IPS-NIHi11 (cell line): ENCODE data around the gene LRP1B.
A peak's percentile ranks its signal among the peaks of the same experiment; 100 is the strongest.
"Not testable (repeated sequence)": the region's sequence is repeated elsewhere in the genome, so short reads cannot be mapped to it uniquely, and the experiment has no call there.

Experiments
- DNase-seq: peaks from one replicate; pipeline ENCODE4 v3.0.0; 2012; ENCODE audit warnings: mixed read lengths, low spot score

Gene LRP1B

GRCh38 chr2:142100970-142101369 lies 29.8 kb downstream of the LRP1B start:
- no peak for DNase-seq

GRCh38 chr2:142100139-142100873 lies 30.5 kb downstream of the LRP1B start:
- no peak for DNase-seq

GRCh38 chr2:142097711-142098110 lies 33.1 kb downstream of the LRP1B start:
- no peak for DNase-seq

GRCh38 chr2:142095647-142096046 lies 35.2 kb downstream of the LRP1B start:
- no peak for DNase-seq

- DNase-seq, result no peak
Observed at GRCh38 chr2:142094233-142094632, 36.6 kb downstream of the LRP1B start.

- DNase-seq, result no peak
Observed at GRCh38 chr2:142088058-142088568, 42.7 kb downstream of the LRP1B start.

GRCh38 chr2:142087585-142087984 lies 43.2 kb downstream of the LRP1B start:
- not testable (repeated sequence) for DNase-seq

- DNase-seq, result no peak
Observed at GRCh38 chr2:142082368-142082767, 48.4 kb downstream of the LRP1B start.

GRCh38 chr2:142076317-142076716 lies 54.5 kb downstream of the LRP1B start:
- DNase-seq, result no peak

GRCh38 chr2:142075826-142076225 lies 55.0 kb downstream of the LRP1B start:
- no peak for DNase-seq

GRCh38 chr2:142069251-142069888 lies 61.4 kb downstream of the LRP1B start:
- DNase-seq, result no peak

GRCh38 chr2:142065700-142066099 lies 65.1 kb downstream of the LRP1B start:
- no peak for DNase-seq

GRCh38 chr2:142065156-142065555 lies 65.7 kb downstream of the LRP1B start:
- DNase-seq, result no peak

- no peak for DNase-seq
Observed at GRCh38 chr2:142061733-142062132, 69.1 kb downstream of the LRP1B start.

GRCh38 chr2:142058149-142058548 lies 72.7 kb downstream of the LRP1B start:
- no peak for DNase-seq

GRCh38 chr2:142056784-142057183 lies 74.0 kb downstream of the LRP1B start:
- DNase-seq, result no peak

- peak; percentile 15 for DNase-seq
Observed at GRCh38 chr2:142052220-142052863, 78.5 kb downstream of the LRP1B start.

- DNase-seq, result no peak
Observed at GRCh38 chr2:142048581-142048980, 82.2 kb downstream of the LRP1B start.

GRCh38 chr2:142045641-142046040 lies 85.2 kb downstream of the LRP1B start:
- DNase-seq, result no peak

- no peak for DNase-seq
Observed at GRCh38 chr2:142044197-142044596, 86.6 kb downstream of the LRP1B start.

GRCh38 chr2:142042536-142043199 lies 88.1 kb downstream of the LRP1B start:
- no peak for DNase-seq

GRCh38 chr2:142041996-142042395 lies 88.8 kb downstream of the LRP1B start:
- no peak for DNase-seq
